Hippocampal formation (tissue), 2 donors: Measurements from ENCODE around the gene CRACR2A.

ENCODE experiments used
- DNase-seq, 2 donors: peaks; one replicate each; lab custom pipeline; 2025; lab: John Stamatoyannopoulos, UW

CRACR2A gene

DNA sequence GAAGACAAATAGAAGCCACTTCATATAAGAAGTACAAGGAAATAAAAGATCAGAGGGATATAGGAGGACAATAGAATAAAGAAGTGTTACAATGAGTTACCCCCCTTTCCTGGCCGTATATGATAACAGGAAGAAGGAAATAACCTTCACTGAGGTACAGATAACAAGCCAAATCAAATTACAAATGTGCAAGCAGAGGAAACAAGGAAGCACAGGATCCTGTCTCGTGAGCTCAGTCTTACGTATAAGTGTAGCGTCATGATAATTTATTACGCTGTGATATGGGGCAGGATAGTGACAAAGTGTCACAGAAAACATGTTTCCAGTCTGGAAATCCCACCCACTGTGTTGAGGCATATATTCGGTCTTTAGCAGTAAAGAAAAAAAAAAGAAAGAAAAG is 26.5 kb downstream of the CRACR2A start:
- no peak for DNase-seq

DNA sequence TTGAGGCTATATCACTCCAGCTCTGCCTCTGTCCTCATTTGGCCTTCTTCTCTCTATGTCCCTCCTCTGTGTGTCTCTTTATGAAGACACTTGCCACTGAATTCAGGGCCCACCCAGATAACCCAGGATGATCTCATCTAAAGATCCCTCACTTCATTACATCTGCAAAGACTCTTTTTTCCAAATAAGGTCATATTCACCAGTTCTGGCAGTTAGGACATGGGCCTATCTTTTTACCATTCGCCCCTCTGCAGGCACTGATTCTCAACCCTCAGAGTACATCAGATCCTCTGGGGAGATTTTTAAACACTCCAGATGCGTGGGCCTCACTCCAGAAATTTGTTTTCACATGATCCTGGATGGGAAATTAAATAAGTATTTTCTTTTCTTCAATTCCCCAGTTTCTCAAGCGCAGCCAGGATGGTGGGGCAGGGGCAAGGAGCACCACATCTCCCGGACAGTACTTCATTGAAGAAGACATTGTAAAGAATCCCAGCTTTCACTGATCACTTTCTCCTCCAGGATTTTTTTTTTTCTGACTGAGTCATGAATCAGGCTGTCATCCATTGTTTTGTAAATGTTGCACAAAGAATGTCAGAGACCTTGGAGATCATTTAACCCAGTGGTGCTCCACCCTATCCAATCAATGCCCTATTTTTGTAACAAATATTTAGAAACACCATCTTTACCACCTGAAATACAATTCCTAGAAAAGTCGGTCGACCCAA is 27.4 kb downstream of the CRACR2A start:
- DNase-seq: no peak

DNA sequence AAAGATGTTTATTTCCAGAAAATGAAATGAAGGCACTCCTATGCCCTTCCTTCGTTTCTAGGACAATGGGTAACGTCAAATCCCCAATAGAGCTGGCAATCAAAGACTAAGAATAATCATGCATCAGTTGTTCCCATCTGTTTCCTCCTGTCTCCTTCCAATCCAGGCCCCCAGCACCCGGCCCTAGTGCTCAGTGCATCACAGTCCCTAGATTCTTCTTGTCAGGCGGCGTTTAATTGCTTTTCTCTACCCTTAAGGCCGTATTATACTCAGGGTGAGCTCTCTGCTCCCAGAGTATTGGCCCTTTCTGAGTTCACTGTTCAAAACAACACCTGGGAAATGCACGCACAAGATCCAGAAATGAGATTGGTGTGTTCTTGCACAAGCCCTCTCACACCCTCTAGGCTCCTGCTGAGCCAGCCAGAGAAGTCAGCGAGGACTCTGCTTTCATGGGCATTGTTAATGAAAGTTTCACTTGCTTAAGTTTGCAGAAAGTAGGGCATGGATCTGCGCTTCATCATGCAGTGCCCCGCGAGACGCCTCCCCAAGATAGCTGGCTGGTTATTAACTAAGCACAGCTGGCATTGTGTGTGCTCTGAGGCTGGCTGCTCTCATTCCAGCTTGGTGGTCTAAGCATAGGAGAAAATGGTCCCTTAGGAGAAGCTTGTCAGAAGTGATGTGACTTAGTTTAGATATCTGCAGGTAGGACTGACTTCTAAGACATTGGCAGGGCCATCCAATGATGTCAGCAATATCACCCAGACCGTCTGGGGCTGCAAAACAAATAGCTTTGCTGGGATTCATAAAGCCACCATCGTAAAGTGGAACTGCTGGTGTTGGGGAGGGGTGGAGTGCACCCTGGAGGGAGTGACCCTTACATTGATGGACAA is 28.7 kb downstream of the CRACR2A start:
- DNase-seq: no peak

DNA sequence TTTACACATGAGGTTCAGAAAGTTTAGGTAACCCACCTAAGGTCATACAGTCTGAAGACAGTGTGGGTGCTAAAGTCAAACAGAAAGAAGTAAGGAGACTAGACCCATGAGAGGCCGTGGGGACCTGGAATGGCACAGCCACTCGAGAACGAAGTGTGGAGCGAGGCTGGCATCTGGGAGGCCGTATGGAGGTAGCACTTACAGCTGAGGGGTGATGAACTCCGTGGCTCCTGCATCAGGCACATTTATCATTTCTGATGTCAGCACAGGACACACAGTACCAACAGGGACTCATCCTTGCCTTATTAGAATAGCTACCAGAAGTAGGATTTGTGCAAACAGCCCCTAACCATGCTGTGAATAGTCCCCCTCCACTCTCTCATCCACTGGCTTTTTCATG is 30.5 kb downstream of the CRACR2A start:
- no peak for DNase-seq

DNA sequence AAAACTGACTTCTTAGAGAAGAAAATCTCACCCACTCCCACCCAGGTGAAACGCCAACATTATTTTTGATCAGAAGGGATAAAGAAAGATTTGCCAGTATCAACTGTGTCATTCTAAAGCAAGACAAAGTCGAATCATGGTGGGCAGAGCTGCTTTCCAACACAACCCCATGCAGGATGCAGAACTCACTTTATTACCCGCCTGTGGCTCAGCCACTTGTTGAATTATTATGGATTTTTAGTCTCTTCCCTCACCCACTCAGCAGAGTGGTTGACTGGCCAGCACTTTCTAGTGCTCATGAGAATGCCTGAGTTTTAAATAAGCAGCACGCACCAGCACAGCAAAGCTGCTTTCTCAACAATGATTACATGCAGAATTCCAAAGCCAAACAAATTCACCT is 32.1 kb downstream of the CRACR2A start:
- DNase-seq: no peak

DNA sequence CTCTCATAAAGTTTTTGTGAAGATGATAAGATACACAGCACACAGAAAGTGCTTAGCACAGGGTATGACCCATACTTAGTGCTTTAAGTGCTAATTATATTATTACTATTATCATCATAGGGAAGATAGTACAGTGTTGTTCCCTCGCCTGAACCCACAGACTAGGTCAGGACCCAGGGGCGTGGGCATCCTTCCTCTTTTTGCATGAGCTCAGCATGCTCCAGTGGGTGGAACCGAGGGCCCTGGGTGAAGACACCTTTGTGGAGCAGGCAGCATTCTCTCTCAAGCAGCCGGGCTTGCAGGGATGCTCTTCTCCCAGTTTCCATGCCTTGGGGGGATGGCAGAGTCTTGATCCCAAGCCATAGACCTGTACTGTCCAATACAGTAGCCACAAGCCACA is 34.8 kb downstream of the CRACR2A start:
- DNase-seq: no peak

DNA sequence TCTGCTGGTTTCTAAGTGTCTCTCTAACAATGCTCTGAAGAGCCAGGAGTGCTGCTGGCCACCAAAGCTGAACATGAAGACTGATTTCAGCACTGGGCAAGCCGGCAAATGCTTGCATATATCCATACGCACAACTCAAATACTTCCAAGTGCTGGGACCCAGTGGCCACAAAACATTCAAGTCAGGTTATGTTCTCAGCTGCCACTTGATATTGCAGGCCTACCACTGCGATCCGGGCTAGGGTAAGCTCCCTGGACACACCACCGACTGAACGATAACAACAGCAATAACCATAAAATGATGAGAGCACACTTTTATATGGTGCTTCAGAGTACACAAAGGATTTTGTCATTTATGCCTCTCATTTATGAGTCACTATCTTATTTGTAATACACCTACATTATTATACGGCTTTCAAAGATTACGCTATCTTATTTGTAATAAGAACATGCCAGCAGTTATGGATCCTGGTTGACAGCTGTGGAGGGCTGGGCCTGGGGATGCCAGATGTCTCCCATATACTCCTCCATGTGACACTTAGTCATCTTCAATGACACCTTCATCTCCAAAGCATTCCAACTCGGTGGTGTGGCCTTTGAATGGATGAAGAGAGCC is 35.5 kb downstream of the CRACR2A start:
- no peak for DNase-seq

DNA sequence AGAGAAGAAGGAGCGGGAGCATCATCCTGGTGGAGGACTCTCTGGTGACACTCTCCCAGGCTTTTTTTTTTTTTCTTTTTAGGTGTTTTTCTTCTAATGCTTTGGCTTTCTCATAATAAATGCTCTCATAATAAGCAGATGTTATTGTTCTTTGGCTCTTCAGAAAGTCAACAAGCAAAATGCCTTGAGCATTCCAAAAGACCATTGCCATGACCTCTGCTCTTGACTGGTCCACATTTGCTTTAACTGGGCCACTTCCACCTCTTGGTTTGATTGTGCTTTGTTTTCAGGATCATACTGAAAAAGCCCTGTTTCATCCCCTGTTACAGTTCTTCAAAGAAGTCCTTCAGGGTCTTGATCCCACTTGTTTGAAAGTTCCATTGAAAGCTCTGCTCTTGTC is 36.9 kb downstream of the CRACR2A start:
- no peak for DNase-seq

DNA sequence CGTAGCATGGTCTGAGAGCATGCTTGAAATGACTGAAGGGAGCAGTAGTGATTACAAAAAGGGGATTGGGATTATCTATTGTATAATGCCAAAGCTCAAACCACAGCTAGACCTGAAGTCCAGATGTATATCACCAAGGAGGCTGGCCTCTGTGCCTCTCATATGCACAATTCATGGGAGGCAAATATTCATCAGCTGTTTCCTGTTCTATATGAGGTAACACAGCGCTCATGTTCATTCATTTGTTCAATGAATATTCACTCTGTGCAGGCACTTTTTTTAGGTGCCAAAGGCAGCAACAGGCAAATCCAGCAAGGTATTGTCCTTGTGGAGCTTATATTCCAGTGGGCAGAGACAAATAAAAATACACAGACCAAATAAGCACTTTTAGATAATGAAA is 39.0 kb downstream of the CRACR2A start:
- DNase-seq: no peak

DNA sequence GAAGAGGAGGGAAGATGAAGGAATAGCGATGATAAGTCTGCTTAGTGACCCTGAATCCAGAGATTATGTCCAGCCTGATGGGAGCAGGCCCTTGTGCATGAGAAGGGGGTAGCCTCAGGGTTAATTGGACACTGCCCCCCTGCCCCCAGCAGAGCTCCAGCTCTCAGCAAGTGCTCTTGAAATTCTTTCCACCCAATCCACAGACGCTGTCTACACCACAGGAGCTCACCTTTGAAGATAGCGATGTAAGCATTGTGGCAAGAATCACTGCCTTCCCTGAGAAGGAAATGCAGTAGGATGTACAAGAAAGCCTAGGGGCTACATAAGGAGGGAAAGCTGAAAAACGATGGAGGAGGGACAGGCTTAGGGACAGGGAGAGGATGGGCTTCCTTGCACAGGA is 39.4 kb downstream of the CRACR2A start:
- no peak for DNase-seq

DNA sequence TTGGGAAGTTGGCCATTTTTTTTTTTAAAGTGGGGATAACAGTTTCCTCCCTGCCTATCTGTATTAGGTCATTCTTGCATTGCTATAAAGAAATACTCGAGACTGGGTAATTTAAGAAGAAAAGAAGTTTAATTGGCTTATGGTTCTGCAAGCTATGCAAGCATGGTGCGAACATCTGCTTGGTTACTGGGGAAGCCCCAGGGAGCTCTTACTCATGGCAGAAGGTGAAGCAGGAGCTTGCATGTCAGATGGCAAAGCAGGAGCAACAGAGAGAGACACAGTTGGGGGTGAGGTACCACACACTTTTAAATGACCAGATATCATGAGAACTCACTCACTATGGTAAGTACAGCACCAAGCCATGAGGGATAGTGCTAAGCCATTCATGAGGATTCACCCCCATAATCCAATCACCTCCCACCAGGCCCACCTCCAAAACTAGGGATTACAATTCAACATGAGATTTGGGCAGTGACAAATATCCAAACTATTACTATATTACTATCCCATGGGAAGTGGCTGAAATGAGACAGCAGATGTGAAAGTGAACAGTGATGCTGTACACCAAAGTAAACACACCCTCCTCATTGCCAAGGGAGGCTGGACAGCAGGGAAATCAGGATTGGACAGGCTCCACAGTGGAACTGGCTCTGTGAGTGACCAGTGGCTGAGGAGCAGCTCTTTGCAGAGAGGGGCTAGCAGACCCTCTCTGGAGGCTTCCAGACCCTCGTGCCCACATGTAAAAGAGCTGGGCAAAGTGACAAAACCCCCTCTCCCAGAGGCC is 40.5 kb downstream of the CRACR2A start:
- no peak for DNase-seq

DNA sequence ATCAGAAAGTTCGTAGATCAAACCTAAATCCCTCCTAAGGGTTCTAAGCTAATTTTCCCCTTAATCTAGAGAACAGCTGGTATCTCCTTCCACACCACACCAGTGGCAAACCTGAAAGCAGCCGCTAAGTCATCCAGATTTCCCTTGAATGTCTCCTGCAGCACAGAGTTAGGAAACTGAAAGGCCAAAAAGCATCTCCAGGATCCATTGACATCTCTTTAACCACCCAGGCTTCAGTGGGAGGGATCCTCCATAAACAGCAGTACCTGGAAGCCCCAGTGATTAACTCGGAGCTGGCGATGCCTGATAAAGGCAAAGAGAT is 47.6 kb downstream of the CRACR2A start:
- DNase-seq: no peak

DNA sequence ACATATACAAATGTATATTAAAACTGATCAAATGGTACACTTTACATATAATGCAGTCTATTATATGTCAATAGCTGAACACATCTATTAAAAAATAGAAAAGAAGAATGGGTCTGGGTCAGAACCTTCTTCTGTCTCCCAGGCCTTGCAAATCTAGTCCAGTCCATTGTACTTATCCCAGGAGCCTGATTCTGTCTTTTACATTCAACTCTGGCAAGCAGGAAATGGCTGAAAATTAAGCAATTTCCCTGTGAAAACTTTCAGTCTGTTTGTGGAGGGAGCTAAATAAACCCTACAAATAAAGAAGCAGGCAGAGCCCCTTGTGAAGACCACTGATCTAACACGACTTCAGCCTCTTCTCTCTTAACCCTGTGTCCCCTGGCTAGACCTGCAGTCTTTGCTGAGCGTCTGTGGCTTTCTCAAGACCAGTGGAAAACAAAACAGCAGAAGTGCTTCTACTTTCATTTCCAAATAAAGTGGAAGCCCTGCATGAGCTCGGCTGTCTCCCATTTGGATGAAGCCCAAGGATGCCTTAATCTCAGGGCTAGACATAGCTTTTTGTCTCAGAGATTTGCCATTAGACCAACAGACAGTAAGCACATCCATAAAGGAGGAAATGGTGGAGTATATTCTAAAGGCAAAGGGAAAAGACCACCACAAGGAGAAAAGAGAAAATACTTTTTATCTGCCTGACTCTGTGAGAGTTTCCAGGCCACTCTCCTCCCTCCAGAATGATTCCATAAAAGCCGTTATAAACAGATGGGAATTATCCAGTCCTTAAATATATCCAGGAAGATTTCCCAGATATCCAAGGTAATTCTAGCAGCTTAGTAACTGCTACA is 48.2 kb downstream of the CRACR2A start:
- DNase-seq: no peak

DNA sequence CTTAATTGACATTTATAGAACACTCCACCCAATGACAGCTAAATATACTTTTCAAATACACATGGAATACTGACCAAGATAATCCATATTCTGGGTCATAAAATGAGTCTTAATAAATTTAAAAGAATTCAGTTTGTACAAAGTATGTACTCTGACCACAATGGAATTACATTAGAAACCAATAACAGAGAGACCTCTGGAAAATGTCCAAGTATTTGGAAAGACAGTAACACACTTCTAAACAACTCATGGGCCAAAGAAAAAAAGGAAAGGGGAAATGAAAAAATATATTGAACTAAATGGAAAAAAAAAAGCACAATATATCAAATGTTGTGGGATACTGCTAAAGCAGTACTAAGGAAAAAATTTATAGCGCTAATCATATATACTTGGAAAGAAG is 52.0 kb downstream of the CRACR2A start:
- no peak for DNase-seq

DNA sequence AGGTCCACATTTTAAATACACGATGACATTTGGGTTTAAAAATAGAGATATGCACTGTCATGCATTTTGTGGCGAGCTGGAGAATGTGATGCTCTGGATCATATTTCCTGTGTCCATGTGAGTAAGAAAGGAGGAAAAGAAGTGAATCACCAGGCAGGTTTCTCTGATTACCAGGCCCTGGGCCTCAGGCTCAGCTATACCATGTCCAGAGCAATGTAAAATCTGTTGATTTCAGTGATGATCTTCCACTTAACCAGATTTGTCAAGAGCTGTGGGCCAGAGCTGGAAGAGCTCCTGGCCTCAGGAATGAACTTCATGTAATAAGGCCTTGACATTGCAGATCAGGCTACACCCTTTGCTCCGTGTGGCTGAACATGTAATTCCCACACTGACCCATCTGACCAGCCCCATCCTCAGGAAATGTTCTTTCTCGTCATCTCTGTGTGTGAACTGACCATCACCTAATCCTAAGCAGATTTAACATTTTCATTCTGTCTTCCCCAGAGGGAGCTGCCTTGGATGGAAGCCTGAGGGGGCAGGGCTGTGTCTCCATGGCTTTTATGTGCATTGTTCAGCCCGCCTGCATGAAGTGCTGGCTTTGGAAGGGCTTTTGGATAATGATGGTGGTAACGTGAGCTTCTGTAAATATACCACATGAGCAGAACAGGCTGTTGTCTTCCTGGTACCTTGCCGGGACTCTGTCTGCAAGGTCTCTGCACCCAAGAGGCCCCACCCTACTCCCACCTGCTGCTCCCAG is 54.5 kb downstream of the CRACR2A start:
- DNase-seq: no peak

DNA sequence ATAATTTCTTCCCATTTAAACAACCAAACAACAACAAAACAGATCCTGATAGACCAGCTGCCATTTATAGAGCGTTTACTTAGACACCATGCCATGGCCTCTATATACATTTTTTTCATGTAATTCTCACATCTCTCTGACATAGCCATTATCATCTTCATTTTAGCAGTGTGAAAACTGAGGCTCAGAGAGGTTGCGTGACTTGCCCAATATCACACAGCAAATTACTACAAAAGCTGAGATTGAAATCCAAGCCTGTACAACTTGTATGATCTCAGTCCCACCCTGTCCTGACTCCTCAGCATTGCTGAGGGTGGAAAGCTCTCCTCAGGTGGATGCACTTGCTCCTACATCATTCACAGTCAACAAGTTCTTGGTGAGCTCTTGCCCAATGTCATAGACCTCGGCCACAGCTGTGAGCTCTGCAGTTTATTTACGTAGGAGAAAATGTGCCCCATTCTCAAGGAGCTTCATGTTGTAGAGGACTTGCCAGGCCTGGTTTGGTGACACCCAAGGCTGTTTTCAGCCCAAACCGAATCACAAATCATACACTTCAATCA is 55.5 kb downstream of the CRACR2A start:
- no peak for DNase-seq

DNA sequence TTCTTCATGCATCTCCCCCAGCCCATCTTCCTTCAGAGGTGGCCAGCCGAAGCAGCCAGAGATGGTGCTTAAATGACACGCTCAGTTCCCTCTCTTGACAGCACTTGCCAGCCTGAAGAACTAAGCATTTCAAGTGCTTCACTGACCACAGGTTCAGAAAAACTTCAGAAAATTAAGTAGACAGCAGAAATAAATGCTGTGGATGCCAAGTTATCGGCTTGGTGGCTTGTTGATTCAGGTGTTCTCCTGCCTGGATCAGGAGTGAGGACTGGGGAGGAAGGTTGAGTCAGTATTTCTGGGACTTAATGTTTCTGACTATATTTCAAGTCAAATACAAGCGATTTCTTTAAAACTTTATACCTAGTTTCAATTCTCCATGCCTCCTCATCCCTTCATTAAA is 58.2 kb downstream of the CRACR2A start:
- DNase-seq: no peak

DNA sequence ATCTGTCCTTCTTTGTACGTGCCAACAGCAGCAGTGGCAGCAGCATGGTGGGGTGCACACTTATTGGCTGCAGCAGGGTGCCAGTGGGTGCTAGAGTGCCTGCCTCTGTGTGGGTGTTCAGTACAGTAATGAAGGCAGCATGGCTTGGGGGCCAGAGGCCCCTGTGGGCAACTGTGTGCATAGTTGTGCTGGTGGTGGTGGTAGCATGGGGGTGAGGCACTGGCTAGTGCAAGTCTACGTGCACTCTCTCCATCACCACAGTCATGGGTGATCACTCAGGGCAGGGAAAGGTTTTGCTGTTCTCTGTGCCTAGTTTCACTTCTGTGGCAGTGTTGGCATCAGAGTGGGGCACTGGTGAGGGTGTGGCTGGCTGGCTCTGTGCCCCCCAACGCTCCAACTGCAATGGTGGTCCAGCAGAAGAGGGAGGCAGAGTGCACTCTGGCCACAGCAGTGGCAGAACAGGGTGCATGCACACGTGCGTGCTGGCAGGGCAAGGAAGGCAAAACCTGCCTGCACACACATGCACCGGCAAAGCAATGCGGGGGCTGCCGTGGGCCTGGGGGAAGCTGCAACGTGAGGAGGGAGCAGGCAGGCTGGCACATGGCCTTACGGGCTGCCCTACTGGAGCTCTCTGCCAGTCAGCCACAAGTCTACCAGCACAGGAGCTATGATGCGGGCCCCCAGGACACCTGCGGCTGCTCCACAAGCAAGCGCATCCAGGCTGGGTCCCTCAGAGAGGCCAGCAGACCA is 60.1 kb downstream of the CRACR2A start:
- DNase-seq: no peak

DNA sequence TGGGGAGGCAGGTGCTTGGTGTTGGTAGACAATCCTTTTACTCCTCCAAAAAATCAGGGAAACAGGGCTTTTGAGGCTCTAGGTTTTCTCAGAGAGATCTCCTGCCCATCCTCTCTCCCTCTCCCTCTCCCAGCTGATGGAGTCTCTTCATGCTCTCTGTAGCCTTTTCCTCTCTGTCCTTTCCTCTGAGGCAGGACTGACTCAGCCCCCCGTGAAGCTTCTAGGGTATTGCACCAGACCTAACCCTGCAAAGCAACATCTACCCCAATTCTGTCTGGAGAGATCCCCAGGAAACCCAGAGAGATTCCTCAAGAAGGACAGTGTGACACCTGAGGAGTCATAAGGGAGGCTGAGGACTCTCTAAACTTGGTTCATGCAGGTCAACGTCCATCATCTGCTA is 66.4 kb downstream of the CRACR2A start:
- no peak for DNase-seq

DNA sequence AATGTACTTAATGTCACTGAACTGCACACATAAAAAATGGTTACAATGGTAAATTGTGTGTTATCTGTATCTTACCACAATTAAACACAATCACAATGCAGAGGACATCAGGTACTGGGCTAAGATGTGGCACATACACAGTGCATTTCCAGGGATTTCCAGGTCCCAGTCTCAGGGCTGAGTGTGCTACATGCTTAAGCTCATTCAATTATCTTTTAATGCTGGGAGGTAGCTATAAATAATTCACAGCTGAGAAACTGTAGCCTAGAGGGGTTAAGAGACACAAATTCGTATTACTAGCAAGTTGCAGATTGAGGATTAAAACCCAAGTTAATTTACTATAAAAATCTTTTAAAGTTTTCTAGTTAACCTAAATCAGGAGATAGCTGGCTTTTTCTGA is 67.1 kb downstream of the CRACR2A start:
- DNase-seq: no peak
